ENCODE data around the gene C13orf46.

Gene C13orf46

DNA sequence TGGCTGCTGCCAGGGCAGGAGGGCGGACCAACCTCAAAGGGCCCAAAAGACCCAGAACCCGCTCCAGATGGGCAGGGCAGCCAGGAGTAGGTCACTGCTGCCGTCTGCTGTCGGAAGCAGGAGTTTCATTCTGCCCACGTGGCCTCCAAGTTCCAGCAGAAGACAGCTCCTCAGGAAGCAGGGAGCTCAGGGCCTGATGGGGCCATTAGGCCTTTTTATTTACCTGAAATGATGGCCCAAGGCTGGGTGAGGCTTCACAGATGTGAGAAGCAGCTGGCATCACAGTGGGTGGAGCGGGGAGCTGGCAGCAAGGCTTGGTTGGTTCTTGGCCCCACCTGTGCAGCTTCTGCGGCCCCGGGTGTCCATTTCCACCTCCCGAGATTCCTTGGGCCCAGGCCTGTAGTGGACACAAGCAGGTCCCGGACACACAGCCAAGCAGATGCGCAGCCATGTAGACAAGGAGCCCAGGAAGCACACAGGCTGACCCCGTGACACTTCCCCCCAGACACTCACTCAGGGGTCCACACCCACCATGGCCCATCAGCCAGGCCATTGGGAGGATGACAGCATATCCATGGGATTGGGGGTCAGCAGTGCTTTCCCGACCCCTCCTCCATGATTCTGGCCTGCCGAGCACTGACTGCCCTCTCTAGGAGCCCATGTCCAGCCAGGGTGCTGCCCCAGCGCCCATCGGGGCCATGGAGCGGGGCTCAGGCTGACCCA lies 26.4 kb downstream of the C13orf46 start:
- no peak for DNase-seq (ENCODE audit: low read depth)
- Histone ChIP-seq H3K4me3 (ENCODE audit: low read length) (no peak overlapping the region), H3K36me3 (ENCODE audit: control insufficient read depth, insufficient read depth, low read length, severe bottlenecking) (no peaks in the 10 kb centered on the region), H3K9ac (ENCODE audit: low read length) (peak overlapping the region; percentile 13), H3K4me1 (ENCODE audit: control insufficient read depth, insufficient read depth, low read length) (peaks cover 29% of the 10 kb centered on the region), H3K27me3 (replicated peaks; ENCODE audit: control insufficient read depth, insufficient read depth, low read length) (no peaks in the 10 kb centered on the region), H3K9me3 (ENCODE audit: control insufficient read depth, low read length) (no peaks in the 10 kb centered on the region)

DNA sequence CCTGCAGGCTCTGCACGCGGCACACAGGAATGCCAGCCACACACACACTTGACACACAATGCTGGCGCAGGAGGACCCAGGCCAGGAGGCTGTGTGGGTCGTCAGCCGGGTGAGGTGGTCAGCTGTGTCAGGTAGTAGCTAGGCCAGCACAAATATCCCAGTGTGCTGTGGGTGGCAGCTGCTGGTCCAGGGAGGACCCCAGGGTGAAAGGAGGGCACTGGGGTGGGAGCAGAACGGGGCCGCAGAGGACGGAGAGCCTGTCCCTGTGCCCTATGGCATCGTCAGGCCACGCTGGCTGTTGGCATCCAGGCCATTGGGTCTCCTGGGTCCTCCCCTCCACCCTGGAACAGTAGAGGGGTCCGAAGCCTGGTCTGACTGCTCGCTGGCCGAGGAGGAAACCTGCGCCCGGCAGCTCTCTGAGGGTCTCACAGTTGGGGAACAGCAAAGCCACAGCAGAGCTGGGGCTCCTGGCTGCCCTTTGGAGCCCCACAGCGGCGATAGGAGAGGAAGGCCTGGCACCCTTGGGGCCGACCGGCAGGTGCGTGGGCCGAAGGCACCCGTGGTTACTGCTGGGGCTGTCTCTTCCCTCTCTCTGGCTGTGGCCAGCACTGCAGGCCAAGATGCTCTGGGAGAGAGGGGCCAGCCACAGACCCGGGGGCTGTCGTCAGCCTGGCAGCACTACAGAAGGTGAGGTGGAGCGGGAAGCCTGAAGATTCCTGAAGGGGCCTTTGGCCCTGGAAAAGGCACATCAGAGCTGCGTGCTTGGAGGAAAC lies 27.3 kb downstream of the C13orf46 start:
- no peaks in the 10 kb centered on the region for H3K27me3 ChIP-seq (replicated peaks; ENCODE audit: control insufficient read depth, insufficient read depth, low read length)
- DNase-seq (ENCODE audit: low read depth): no peak
- no peaks in the 10 kb centered on the region for H3K9me3 ChIP-seq (ENCODE audit: control insufficient read depth, low read length)
- H3K4me1 ChIP-seq (ENCODE audit: control insufficient read depth, insufficient read depth, low read length): peaks cover 26% of the 10 kb centered on the region
- H3K4me3 ChIP-seq (ENCODE audit: low read length): no peak overlapping the region
- H3K9ac ChIP-seq (ENCODE audit: low read length): no peak overlapping the region
- no peaks in the 10 kb centered on the region for H3K36me3 ChIP-seq (ENCODE audit: control insufficient read depth, insufficient read depth, low read length, severe bottlenecking)

DNA sequence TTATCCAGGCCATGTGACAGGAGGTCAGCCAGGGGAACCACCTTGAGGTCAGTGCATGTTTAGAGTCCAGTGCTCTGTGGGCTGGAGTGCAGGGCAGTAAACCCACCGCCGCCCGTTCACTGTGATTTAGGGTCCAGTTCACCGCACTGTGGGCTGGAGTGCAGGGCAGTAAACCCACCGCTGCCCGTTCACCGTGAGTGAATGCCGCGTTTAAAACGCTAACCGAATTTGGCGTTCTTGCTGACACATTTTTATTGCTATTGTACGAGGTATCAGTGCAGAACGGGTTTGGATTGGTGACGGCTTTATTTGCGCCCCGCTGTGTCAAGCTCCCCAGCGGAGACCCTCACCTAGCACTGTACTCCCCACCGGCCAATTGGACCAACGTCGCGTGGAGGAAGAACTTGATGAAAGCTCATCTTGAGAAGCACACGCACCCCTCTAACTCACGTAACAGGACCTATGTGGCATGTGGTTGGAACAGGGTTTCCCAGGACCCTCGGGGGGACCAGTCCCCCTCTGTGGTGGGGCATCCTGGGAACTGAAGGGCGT lies 27.9 kb downstream of the C13orf46 start:
- DNase-seq (ENCODE audit: low read depth): no peak
- Histone ChIP-seq H3K36me3 (ENCODE audit: control insufficient read depth, insufficient read depth, low read length, severe bottlenecking) (no peaks in the 10 kb centered on the region), H3K4me3 (ENCODE audit: low read length) (no peak overlapping the region), H3K27me3 (replicated peaks; ENCODE audit: control insufficient read depth, insufficient read depth, low read length) (no peaks in the 10 kb centered on the region), H3K4me1 (ENCODE audit: control insufficient read depth, insufficient read depth, low read length) (peaks cover 22% of the 10 kb centered on the region), H3K9me3 (ENCODE audit: control insufficient read depth, low read length) (no peaks in the 10 kb centered on the region), H3K9ac (ENCODE audit: low read length) (no peak overlapping the region)

DNA sequence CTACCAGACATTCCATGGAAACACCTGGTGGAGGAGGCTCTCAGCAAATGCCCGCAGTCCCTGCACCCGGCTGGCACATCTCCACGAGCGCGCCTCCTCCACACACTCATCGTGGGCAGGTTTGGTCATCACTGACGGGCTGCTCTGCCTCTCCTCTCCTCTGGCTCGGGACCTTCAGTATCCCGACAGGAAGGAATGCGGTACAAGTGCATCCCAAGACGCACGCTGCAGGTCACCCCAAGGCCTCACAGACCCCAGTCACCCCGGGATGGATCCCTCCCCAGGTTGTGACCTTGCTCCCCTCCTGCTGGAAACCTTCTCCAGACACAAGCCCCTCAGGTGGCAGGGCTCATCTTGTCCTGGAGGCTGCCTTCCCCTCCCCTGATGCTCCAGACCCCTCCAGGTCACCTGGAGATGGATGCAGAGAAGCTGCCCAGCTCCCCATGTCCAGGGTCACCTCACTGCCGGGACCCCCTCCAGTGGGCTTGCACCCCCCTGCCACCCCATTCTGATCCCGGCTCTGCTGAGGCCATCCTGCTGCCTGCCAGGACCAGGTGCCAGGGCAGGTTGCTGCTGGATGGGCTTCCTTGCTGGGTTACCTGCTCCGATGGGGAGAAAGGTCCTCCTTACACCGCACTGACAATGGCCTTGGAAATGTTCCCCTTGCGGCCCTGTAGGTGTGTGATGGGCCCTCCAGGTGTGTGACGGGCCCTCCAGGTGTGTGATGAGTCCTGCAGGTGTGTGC lies 29.9 kb downstream of the C13orf46 start:
- peaks cover 16% of the 10 kb centered on the region for H3K4me1 ChIP-seq (ENCODE audit: control insufficient read depth, insufficient read depth, low read length)
- no peak for DNase-seq (ENCODE audit: low read depth)
- H3K36me3 ChIP-seq (ENCODE audit: control insufficient read depth, insufficient read depth, low read length, severe bottlenecking): no peaks in the 10 kb centered on the region
- H3K9ac ChIP-seq (ENCODE audit: low read length): no peak overlapping the region
- H3K27me3 ChIP-seq (replicated peaks; ENCODE audit: control insufficient read depth, insufficient read depth, low read length): no peaks in the 10 kb centered on the region
- no peaks in the 10 kb centered on the region for H3K9me3 ChIP-seq (ENCODE audit: control insufficient read depth, low read length)
- no peak overlapping the region for H3K4me3 ChIP-seq (ENCODE audit: low read length)

DNA sequence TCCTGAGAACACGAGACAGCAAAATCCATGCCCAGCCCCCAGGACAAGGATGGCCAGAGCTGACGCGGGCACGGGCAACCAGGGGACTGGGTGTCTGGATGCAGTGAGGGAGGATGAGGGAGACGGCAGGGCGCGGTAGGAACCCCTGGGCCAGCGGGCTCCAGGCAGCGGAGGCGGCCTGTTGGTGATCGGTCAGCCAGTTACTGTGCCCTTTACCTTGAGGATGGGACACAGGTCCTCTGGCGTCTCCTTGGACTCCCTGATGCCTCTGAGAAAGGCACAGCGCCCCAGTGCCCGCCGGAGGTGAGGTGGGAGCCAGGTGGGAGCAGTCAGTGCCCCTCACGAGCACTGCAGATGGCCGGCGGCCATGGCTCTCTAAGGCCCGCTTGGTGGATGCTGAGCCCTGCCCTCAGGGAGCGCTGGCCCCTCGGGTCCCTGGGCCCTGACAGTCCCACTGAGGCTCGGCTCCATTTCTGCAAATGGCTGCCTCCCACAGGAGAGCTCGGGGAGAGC lies 31.2 kb downstream of the C13orf46 start:
- H3K36me3 ChIP-seq (ENCODE audit: control insufficient read depth, insufficient read depth, low read length, severe bottlenecking): no peaks in the 10 kb centered on the region
- no peak for DNase-seq (ENCODE audit: low read depth)
- H3K4me3 ChIP-seq (ENCODE audit: low read length): no peak overlapping the region
- H3K4me1 ChIP-seq (ENCODE audit: control insufficient read depth, insufficient read depth, low read length): peaks cover 9% of the 10 kb centered on the region
- peaks cover 5% of the 10 kb centered on the region for H3K27me3 ChIP-seq (replicated peaks; ENCODE audit: control insufficient read depth, insufficient read depth, low read length)
- no peaks in the 10 kb centered on the region for H3K9me3 ChIP-seq (ENCODE audit: control insufficient read depth, low read length)
- H3K9ac ChIP-seq (ENCODE audit: low read length): no peak overlapping the region

DNA sequence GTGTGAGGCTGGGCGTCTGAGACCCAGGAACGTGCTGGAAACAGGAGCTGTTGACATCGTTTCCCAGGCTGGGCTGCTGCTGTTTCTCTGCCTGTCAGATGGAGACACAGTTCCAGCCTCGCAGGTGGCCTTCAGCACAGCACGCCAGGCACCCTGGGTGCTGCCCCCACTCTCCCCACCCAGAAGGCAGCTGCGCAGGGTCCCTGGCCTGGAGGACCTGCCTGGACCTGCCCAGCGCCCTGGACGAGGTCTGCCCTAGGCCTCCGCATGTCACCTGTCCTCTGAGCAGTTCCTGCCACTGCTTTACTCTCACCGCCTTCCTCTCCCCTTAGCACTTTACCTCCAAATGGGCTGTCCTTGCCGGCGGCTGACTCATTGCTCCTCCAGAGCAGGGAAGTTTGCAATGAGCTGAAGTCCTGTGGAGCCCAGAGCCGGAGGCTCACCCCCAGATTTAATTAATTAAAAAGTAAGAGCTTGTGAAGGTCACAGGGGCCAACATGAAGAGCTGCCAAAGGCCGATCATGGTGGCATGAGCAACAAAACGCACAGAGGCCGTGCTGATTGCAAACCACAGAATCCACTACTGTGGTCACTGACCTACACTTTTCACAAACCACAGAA lies 32.2 kb downstream of the C13orf46 start:
- Histone ChIP-seq H3K27me3 (replicated peaks; ENCODE audit: control insufficient read depth, insufficient read depth, low read length) (peaks cover 5% of the 10 kb centered on the region), H3K9me3 (ENCODE audit: control insufficient read depth, low read length) (no peaks in the 10 kb centered on the region), H3K4me3 (ENCODE audit: low read length) (no peak overlapping the region)

DNA sequence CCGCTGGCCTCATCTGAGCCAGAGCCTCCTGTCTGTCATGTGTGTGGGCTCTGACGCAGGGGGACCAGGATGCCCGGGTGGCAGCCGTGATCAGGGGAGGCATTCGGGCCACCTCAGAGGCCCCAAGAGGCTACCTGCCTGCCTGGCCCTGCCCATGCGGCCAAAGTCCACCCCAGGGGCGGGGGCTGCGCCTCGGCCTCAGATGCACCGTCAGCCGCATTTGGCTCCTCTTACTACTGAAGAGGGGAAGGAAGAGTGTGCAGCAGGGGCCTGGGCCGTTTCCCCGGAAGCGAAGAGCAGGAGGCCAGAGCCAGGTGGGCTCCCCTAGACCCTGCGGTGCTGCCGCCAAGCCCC lies 34.0 kb downstream of the C13orf46 start:
- no peak for DNase-seq (ENCODE audit: low read depth)
- Histone ChIP-seq H3K9me3 (ENCODE audit: control insufficient read depth, low read length) (no peaks in the 10 kb centered on the region), H3K36me3 (ENCODE audit: control insufficient read depth, insufficient read depth, low read length, severe bottlenecking) (no peaks in the 10 kb centered on the region), H3K4me3 (ENCODE audit: low read length) (no peak overlapping the region), H3K27me3 (replicated peaks; ENCODE audit: control insufficient read depth, insufficient read depth, low read length) (peaks cover 5% of the 10 kb centered on the region), H3K4me1 (ENCODE audit: control insufficient read depth, insufficient read depth, low read length) (peaks cover 7% of the 10 kb centered on the region), H3K9ac (ENCODE audit: low read length) (no peak overlapping the region)

More for the DNA sequence above, 32.2 kb downstream of the C13orf46 start:
- no peak for DNase-seq (ENCODE audit: low read depth)
- no peaks in the 10 kb centered on the region for H3K36me3 ChIP-seq (ENCODE audit: control insufficient read depth, insufficient read depth, low read length, severe bottlenecking)
- H3K9ac ChIP-seq (ENCODE audit: low read length): no peak overlapping the region
- peaks cover 5% of the 10 kb centered on the region for H3K4me1 ChIP-seq (ENCODE audit: control insufficient read depth, insufficient read depth, low read length)

DNA sequence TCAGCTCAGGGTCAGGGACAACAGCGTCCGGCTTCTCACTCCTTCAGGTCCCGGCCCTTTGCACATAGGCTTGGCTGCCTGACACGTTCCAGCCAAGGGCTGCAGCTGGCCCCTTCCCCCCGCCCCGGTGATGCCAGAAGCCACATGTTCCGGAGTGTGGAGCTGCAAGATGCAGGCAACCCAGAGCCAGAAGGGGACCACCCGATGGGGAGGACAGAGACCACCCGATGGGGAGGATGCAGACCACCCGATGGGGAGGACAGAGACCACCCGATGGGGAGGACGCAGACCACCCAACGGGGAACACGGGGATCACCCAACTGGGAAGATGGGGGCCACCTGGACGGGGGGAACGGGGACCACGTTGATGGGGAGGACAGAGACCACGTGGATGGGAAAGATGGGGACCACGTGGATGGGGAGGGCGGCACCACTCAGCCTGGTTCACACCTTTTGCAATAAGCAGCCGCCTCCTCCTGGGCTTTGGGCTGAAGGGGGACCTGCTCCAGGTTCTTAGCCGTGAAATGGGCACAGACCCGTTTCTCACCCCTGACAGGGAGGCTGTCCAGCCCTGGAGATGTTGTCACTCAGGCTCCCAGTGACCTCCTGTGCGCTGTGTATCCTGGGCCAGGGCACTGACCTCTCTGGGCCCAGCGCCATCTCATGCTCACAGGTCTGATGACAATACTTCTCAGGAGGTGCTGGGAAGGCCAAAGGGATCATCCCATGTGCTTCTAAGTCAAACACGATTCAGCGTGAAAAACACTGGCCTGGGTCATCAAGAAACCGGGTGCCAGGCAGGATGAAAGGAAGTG lies 34.5 kb downstream of the C13orf46 start:
- Histone ChIP-seq H3K9ac (ENCODE audit: low read length) (no peak overlapping the region), H3K36me3 (ENCODE audit: control insufficient read depth, insufficient read depth, low read length, severe bottlenecking) (no peaks in the 10 kb centered on the region), H3K27me3 (replicated peaks; ENCODE audit: control insufficient read depth, insufficient read depth, low read length) (peaks cover 5% of the 10 kb centered on the region), H3K4me1 (ENCODE audit: control insufficient read depth, insufficient read depth, low read length) (peaks cover 8% of the 10 kb centered on the region), H3K4me3 (ENCODE audit: low read length) (no peak overlapping the region), H3K9me3 (ENCODE audit: control insufficient read depth, low read length) (no peaks in the 10 kb centered on the region)
- no peak for DNase-seq (ENCODE audit: low read depth)

DNA sequence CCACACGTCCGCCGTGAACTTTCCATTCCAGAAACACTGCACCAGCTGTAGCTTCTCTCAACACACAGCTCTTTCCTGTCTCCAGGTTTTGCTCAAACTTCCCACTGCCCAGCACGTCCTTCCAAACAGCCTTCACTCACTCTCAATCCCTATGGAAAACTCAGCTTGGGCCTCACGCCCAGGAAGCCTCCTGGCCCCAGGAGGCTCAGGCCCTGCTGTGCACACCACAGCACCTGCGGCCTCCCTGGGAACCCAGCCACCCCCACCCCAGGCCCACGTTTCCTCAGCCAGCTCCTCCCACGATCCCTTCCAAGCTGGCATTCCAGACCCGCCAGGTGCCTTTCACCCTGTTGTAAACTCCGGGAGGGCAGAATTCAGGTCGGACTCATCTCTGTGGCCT lies 35.2 kb downstream of the C13orf46 start:
- Histone ChIP-seq H3K27me3 (replicated peaks; ENCODE audit: control insufficient read depth, insufficient read depth, low read length) (peaks cover 5% of the 10 kb centered on the region), H3K9me3 (ENCODE audit: control insufficient read depth, low read length) (no peaks in the 10 kb centered on the region), H3K36me3 (ENCODE audit: control insufficient read depth, insufficient read depth, low read length, severe bottlenecking) (no peaks in the 10 kb centered on the region), H3K4me3 (ENCODE audit: low read length) (no peak overlapping the region), H3K9ac (ENCODE audit: low read length) (no peak overlapping the region), H3K4me1 (ENCODE audit: control insufficient read depth, insufficient read depth, low read length) (peaks cover 8% of the 10 kb centered on the region)
- DNase-seq (ENCODE audit: low read depth): no peak

DNA sequence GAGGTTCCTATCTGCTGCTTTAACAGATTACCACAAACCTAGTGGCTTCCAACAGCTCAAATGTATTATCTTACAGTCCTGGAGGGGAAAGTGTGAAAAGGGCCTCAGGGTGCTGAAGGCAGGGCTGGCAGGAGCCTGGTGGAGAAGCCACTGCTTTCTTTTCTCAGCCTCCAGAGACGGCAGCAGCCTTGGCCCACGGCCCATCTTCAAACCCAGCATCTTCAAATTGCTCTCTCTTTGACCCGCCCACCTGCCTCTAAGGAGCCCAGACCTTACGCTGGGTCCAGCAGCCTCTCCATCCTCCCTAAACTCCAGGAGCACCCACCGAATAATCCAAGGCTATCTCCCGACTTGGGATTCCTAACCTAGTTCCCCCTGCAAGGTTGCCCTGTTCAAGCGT lies 35.6 kb downstream of the C13orf46 start:
- H3K4me1 ChIP-seq (ENCODE audit: control insufficient read depth, insufficient read depth, low read length): peaks cover 8% of the 10 kb centered on the region
- DNase-seq (ENCODE audit: low read depth): no peak
- H3K9ac ChIP-seq (ENCODE audit: low read length): no peak overlapping the region
- H3K36me3 ChIP-seq (ENCODE audit: control insufficient read depth, insufficient read depth, low read length, severe bottlenecking): no peaks in the 10 kb centered on the region
- H3K4me3 ChIP-seq (ENCODE audit: low read length): no peak overlapping the region
- H3K9me3 ChIP-seq (ENCODE audit: control insufficient read depth, low read length): no peaks in the 10 kb centered on the region
- peaks cover 5% of the 10 kb centered on the region for H3K27me3 ChIP-seq (replicated peaks; ENCODE audit: control insufficient read depth, insufficient read depth, low read length)
